Heart left ventricle (tissue), 16 donors: Measurements from ENCODE around the gene CENPL. TPM values are rescaled to one million over a fixed set of nuclear protein-coding genes. Genes with fewer than 3 reads are reported as not detected.

ENCODE experiments used
- ATAC-seq, 4 donors: fragments of 200-7000 bp; cut with Tn5 transposase; one replicate each; pipeline ENCODE4 v1.9.1; 2020 to 2022; ENCODE audit warnings: moderate library complexity in 4 of 4, mild to moderate bottlenecking in 3 of 4, moderate number of reproducible peaks in 1 of 4
- DNase-seq, 5 donors: peaks; one replicate each; pipeline ENCODE4 v3.0.0-alpha.2; 2020
- H3K27ac ChIP-seq, 12 donors: fragments of 200-600 bp; sonication (generic) in 4 of 12; one replicate each; pipeline versions ENCODE4 v1.5.0 to v1.8.0; 2016 to 2022; ENCODE audit warnings: mild to moderate bottlenecking in 2 of 12
- H3K27me3 ChIP-seq, 9 donors: fragments of 200-600 bp; sonication (generic) in 2 of 9; one replicate each; pipeline versions ENCODE4 v1.5.1 to v1.8.0; 2016 to 2022; ENCODE audit warnings: mild to moderate bottlenecking in 3 of 9
- H3K36me3 ChIP-seq, 9 donors: fragments of 200-600 bp; sonication (generic) in 2 of 9; one replicate each; pipeline versions ENCODE4 v1.5.0 to v1.8.0; 2018 to 2022; ENCODE audit warnings: mild to moderate bottlenecking in 2 of 9
- H3K4me1 ChIP-seq, 12 donors: fragments of 200-600 bp; sonication (generic) in 4 of 12; one replicate each; pipeline versions ENCODE4 v1.5.0 to v1.8.0; 2016 to 2022; ENCODE audit warnings: mild to moderate bottlenecking in 3 of 12
- H3K4me3 ChIP-seq, 12 donors: fragments of 200-600 bp; sonication (generic) in 4 of 12; one replicate each; pipeline versions ENCODE4 v1.5.0 to v1.8.0; 2017 to 2022; ENCODE audit warnings: mild to moderate bottlenecking in 9 of 12, moderate library complexity in 4 of 12
- H3K9me3 ChIP-seq, 12 donors: fragments of 200-600 bp; sonication (generic) in 4 of 12; one replicate each; pipeline versions ENCODE4 v1.5.0 to v1.8.0; 2016 to 2022; ENCODE audit warnings: mild to moderate bottlenecking in 1 of 12
- CTCF ChIP-seq, 12 donors: fragments of 200-600 bp; sonication (generic) in 4 of 12; IDR thresholded peaks; one replicate each; pipeline versions ENCODE4 v1.5.0 to v1.8.0; 2018 to 2022; ENCODE audit warnings: antibody characterized with exemption in 12 of 12, mild to moderate bottlenecking in 5 of 12
- POLR2A ChIP-seq, 2 donors: fragments of 450-650 bp; IDR thresholded peaks; one replicate each; pipeline ENCODE4 v1.6.1; 2017; ENCODE audit warnings: antibody characterized with exemption in 2 of 2, mild to moderate bottlenecking in 2 of 2, moderate library complexity in 2 of 2
- WGBS, 4 donors: extraction: QIAGEN DNeasy Blood & Tissue Kit in 2 of 4; methylation state at CpG; one replicate each; pipeline versions ENCODE4 v1.1.5 to v1.1.7; 2013 to 2018; 5-methylcytosine and 5-hydroxymethylcytosine counted together
- intact Hi-C, 10 donors: fragments of 100-400 bp; cut with DNase I; formaldehyde crosslinking; loops; one replicate each; pipeline versions ENCODE4 v1.11.1 to v1.14.2; 2022
- polyA plus RNA-seq, 2 donors: library from polyadenylated mRNA; stranded (reverse); fragments of 200-250 nt; gene quantifications; one replicate each; pipeline ENCODE4 v1.2.3, GENCODE V29; 2013
- total RNA-seq, 9 donors: library from RNA; depleted of rRNA in 2 of 9; stranded (reverse); fragments of >200 nt in 2 of 9; fragmentation: NEBNext Ultra II Directional in 3 of 9; extraction: Animal tissue kit (Norgen Biotek cat#: 25700) in 3 of 9; gene quantifications; one replicate each; pipeline versions ENCODE4 v1.1.0 to v1.2.4, GENCODE V29; 2016 to 2023
- donor health status: ischemic (EF 13 %, LVEDD 7.1; RV severe dilation, severe dysfunction).
- donor health status: healthy with polysubstance abuse.
- donor health status: DM: no; HTN: yes; CAD: no.
- donor health status: DM: no; HTN: no; CAD: no.
- donor health status: ischemic (EF 25% LVEDD 6.9; RV normal size, moderate dysfunction).
- donor health status: ischemic (EF 25% LVEDD 5.7; RV mildly dilated, moderate dysfunction).
- donor health status: healthy.
- donor health status: DM: yes; HTN: yes; CAD: no.
- donor health status: ischemic (EF 35%, LVEDD 5.7; RV mildly dilated, moderate dysfunction).
- donor health status: nonischemic (EF 11% LVEDD 7.7; RV severe dilation, severe dysfunction).
- donor health status: DM: yes; HTN: yes; CAD: no.
- donor health status: PGD.
- donor health status: ischemic (EF 29% LVEDD 5.4; RV normal size, mild dysfunction).
- donor health status: nonischemic (EF 23%, LVEDD 6.1; RV moderate dilation, normal function).

The CENPL gene
- total and polyA plus RNA-seq, 11 donors, result 1.7 to 5.8 (median 3.5) TPM

- intact Hi-C loops, result no loop called here
- Histone ChIP-seq H3K27ac (no peak overlapping the region), H3K36me3 (peaks cover 0 to 97% (median 73%) of the 10 kb centered on the region in 9 donors), H3K4me1 (peaks cover 0 to 5% (median 0%) of the 10 kb centered on the region in 12 donors), H3K9me3 (no peaks in the 10 kb centered on the region), H3K4me3 (no peak overlapping the region), H3K27me3 (no peaks in the 10 kb centered on the region)
- WGBS, 4 donors, result 73 to 77% (median 76%) methylated on average over 4 of the region's 4 CpGs
- DNase-seq (no peak), ATAC-seq (no peak)
- no peak for TF ChIP-seq CTCF (IDR thresholded peaks at IDR 0.05)
- no peak for TF ChIP-seq POLR2A (IDR thresholded peaks at IDR 0.05)
Observed at GRCh38 chr1:173857363-173857917, 32.8 kb upstream of the CENPL start.

DNA sequence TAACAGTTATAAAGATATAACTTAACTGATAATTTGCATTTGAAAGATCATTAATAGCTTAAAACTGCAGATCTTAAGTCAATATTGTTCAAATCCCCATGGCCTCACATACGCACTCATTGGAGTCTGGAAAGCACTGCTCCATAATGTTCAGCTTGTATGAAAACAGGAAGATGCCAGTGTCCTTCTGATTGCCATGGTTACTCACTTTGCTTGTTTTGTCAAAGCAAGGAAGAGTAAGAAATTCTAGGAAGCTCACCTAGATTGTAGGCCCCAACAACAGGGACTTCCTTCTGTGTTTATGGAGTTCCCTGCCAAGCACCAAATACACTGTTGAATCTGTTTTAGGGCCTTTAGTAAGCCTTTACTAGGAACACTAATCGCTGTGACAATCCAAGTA is 32.2 kb upstream of the CENPL start:
- H3K9me3 ChIP-seq, result no peaks in the 10 kb centered on the region
- DNase-seq (no peak), ATAC-seq (no peak)
- no peak overlapping the region for H3K4me3 ChIP-seq
- H3K36me3 ChIP-seq, result peaks cover 0 to 97% (median 72%) of the 10 kb centered on the region in 9 donors
- 92 to 97% (median 94%) methylated on average over 2 of the region's 2 CpGs for WGBS, 4 donors
- TF ChIP-seq POLR2A (IDR thresholded peaks at IDR 0.05), result no peak
- no peak for TF ChIP-seq CTCF (IDR thresholded peaks at IDR 0.05)
- intact Hi-C loops, result no loop called here
- H3K4me1 ChIP-seq, result peaks cover 0 to 7% (median 0%) of the 10 kb centered on the region in 12 donors
- no peaks in the 10 kb centered on the region for H3K27me3 ChIP-seq
- no peak overlapping the region for H3K27ac ChIP-seq

GRCh38 chr1:173856014-173856413 is 31.3 kb upstream of the CENPL start:
- Histone ChIP-seq H3K4me3 (no peak overlapping the region), H3K4me1 (peaks cover 0 to 7% (median 0%) of the 10 kb centered on the region in 12 donors), H3K27me3 (no peaks in the 10 kb centered on the region), H3K9me3 (no peaks in the 10 kb centered on the region), H3K36me3 (peaks cover 0 to 99% (median 75%) of the 10 kb centered on the region in 9 donors), H3K27ac (no peak overlapping the region)
- intact Hi-C loops, result no loop called here
- no peak for TF ChIP-seq CTCF (IDR thresholded peaks at IDR 0.05)
- TF ChIP-seq POLR2A (IDR thresholded peaks at IDR 0.05), result no peak
- DNase-seq, result no peak
- ATAC-seq, result no peak
- WGBS, 4 donors, result 83 to 90% (median 87%) methylated on average over 1 of the region's 1 CpG

- peak overlapping the region in 7 of 12 donors; percentile 8 to 50 (median 20) for H3K27ac ChIP-seq
- ATAC-seq (peak in 3 of 4 donors; percentile 45 to 84 (median 63)), DNase-seq (no peak)
- peaks cover 0 to 7% (median 0%) of the 10 kb centered on the region in 12 donors for H3K4me1 ChIP-seq
- H3K4me3 ChIP-seq, result no peak overlapping the region
- intact Hi-C loops, result no loop called here
- 48 to 60% (median 52%) methylated on average over 5 of the region's 5 CpGs for WGBS, 4 donors
- peaks cover 0 to 87% (median 70%) of the 10 kb centered on the region in 9 donors for H3K36me3 ChIP-seq
- no peak for TF ChIP-seq POLR2A (IDR thresholded peaks at IDR 0.05)
- TF ChIP-seq CTCF (IDR thresholded peaks at IDR 0.05), result no peak
- H3K9me3 ChIP-seq, result no peaks in the 10 kb centered on the region
- H3K27me3 ChIP-seq, result no peaks in the 10 kb centered on the region
Observed at GRCh38 chr1:173853074-173853473, 28.4 kb upstream of the CENPL start.
